ENCODE measurements around the gene FCGR2B.
"Not testable (repeated sequence)": the region's sequence is repeated elsewhere in the genome, so short reads cannot be mapped to it uniquely, and the experiment has no call there.

FCGR2B gene

DNA sequence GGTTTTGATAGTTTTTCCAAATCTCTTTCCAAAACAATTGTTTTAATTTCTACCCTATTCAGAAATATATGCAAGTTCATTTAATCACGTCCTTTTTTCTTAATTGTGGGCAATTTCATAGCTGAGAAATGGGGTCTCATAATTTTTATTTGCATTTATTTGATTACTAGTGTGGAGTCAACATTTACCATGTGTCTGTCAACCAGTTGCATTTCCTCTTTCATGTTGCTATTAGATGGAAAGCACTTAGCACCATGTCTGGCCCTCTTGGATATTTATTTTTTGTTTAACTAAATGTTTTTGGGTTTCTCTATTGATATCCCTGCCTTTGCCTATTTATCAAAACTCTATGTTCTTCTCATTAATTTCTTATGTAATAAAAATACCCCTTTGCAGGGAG is 18.1 kb upstream of the FCGR2B start:
- in situ Hi-C loops (cut with HindIII; ENCODE audit: low sequenced_read_pairs) = loop anchor here (25.0 kb wide), 1 partner anchor 92 kb away; the partner anchor contains the start of gene DUSP12

DNA sequence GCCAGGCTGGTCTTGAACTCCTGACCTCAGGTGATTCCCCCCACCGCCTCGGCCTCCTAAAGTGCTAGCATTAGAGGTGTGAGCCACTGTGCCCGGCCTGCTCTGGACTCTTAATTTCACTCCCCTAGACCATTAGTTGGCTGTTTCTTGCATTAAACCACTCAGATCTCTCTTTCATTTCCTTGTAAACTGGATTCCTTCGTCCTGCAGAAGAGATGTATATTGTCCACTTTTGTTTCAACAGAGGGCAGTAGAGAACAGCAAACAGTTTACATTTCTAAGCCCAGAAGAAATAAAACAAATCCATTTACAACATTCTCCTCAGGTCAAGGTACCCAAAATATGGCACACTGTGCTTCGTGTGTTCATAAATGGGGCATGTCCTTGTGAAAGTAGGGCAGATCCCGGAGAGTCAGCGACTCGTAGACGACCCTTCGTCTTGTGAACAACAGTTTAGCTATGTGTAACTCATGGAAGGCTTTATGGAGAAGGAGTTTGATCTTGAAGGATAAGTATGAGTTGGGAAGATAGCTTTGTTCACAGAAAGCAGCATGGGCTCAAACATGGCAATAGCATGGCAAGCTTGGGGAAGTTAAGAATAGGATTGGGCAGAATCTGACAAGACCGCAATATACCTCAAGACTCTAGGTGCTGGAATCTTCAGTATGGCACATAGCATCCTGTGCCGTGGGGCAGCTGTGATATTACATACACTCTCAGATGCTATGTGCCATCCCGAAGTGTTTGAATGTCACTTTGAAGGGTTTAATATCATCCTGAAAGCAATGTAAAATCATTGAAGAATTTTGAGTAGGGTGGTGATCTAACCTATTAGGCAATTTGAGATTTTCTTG is 15.2 kb upstream of the FCGR2B start:
- in situ Hi-C loops (cut with HindIII; ENCODE audit: low sequenced_read_pairs) = loop anchor here (25.0 kb wide), 1 partner anchor 90 kb away; the partner anchor contains the start of gene DUSP12

DNA sequence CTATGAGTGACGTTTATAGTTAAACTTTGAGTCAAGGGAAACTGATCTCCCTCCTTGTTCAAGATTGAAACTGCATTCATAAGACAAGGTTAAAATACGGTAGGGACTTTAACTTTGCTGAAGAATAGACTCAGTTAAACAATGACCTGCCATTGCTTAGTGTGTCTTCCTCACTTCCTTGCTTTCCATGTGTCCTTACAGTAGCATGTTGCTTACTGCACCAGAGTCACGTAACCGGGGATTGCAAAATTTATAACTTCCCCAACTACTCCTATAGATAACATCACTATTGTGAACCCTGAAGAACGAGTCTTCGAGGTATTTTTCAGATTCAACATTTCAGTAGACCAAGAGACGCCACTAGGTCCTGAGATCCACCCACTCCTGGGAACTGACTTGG is 9.4 kb upstream of the FCGR2B start:
- in situ Hi-C loops (cut with HindIII; ENCODE audit: low sequenced_read_pairs) = not testable (repeated sequence)

DNA sequence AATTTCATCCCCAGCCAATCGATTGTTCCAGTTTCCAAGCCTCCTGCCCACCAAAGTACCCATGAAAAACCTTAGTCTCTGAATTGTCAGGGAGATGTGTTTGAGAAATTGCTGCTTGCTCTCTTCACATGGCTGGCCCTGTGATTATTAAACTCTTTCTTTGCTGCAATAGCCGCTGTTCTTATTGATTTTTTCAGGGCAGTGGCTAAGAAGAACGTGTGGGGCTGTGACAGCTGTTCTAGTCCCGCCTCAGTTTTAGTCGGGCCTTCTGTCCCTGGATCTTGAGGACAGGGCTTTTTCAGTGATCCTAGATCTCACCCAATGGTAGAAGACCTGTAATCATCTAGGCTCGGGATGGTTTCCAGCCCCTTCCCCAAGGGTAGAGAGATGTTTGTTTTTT is 9.0 kb upstream of the FCGR2B start:
- in situ Hi-C loops (cut with HindIII; ENCODE audit: low sequenced_read_pairs) = not testable (repeated sequence)

DNA sequence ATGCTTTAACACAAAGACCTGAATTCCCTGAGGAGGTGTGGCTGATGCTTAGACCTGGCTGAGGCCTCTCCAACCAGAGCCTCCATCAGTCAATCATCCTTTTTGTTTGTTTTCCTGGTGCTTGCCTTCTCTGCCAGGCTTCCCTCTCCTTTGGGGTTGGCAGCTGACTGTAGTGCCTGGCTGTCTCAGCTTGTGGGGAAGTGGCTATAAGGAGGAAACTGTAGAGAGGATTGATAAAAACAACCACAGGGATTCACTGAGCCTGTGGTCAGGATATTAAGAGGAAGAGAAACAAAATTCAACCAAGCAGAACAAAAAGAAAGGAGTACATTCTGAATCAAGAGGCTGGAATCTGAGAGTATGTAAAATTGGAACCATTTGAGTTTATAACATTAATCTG is 4.4 kb upstream of the FCGR2B start:
- in situ Hi-C loops (cut with HindIII; ENCODE audit: low sequenced_read_pairs) = not testable (repeated sequence)

DNA sequence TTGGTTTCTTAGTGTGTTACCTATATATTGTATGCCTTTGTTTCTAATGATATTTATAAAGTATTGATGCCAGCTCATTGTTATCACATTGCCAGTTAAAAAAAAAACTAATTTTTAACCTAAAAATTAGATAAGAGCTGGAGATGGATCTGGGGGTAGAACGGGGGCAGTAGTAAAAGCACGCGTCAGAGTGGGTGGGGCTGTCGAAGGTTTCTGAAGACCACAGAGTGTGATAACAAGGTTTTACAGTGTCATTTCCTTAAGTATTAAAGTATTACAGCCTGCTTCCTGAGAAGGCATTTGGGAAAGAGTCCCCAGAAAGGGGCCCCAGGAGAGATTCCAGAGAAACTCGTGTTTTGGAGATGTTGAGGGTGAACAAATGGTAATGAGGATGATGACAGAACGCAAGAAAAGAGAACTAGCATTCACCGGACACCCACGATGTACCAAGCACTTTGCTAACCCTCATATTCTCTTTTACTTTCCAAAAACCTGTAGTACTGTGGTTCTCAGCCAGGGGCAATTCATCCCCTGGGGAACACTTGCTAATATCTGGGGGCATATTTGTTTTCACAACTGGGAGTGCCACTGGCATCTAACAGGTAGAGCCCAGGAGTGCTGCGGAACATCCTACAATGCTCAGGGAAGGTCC is 1.2 kb upstream of the FCGR2B start:
- in situ Hi-C loops (cut with HindIII; ENCODE audit: low sequenced_read_pairs) = not testable (repeated sequence)

DNA sequence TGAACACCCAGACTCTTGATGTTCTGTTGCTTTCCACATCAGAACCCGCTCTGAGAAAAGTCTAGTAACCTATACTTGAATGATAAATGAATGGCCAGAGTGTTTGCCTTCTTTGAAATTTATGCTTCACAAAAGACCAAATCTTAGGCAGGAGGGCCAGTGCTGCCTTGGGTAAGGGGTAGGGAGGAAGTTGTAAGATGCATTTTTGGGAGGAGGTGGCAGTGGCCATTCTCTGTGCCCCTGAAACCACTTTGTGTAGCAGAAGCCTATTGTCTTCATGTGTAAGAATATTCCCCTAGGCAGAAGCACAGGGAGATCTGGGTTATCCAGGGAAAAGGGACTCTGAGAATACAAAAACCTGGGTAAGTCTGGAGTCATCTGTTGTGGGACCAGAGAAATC is 626 bp downstream of the FCGR2B start:
- in situ Hi-C loops (cut with HindIII; ENCODE audit: low sequenced_read_pairs) = not testable (repeated sequence)

DNA sequence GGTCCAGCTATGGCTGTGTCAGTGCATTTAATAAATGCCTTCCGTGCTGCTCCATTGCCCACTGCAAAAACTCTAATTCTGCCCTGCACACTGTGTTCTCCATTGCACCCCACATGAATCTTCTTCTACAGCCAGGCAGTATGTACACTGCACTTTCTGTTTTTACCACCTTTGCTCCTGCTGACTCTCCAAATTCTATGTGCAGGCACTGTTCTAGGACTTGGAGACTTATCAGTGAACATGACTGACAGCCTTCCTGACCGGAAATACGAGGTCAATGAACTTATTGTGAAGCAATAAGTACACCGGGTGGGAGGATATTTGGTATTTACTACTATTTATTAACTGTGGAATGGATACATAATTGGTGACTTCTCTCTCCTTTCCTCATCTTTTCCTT is 1.7 kb downstream of the FCGR2B start:
- in situ Hi-C loops (cut with HindIII; ENCODE audit: low sequenced_read_pairs) = not testable (repeated sequence)

DNA sequence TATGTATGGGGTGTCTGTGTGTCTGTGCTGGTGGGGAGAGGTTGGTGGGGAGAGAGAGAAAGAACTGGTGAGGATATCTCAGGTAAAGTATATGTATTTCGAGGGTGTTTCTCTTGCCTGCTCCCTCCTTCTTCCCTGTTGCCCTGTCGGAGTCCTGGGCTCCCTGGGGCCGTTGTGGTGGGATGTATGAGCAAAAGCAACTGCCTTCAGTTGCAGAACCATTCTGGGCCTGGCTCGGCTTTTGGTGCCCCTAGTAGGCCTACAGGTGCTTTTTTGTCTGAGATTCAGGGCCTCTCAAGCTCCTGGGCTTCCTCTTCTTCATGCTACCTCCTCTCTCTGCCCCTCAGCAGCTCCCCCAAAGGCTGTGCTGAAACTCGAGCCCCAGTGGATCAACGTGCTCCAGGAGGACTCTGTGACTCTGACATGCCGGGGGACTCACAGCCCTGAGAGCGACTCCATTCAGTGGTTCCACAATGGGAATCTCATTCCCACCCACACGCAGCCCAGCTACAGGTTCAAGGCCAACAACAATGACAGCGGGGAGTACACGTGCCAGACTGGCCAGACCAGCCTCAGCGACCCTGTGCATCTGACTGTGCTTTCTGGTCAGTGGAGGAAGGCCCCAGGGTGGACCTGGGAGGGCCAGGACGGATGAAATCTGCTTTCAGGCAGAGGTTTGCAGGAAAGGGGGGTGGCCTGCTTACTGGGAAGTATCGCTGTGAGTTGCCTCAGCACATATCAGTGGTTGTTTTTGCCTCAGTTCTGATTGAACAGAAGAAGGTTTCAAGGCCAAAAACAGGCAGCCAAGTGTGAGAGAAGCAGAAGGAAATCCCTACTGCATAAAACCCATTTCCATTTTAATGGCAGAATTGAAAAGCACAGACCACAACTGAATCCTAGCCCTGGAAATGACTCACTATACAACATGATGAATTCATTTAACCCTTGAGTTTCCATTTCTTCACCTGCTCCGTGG is 8.4 kb downstream of the FCGR2B start:
- in situ Hi-C loops (cut with HindIII; ENCODE audit: low sequenced_read_pairs) = not testable (repeated sequence)

DNA sequence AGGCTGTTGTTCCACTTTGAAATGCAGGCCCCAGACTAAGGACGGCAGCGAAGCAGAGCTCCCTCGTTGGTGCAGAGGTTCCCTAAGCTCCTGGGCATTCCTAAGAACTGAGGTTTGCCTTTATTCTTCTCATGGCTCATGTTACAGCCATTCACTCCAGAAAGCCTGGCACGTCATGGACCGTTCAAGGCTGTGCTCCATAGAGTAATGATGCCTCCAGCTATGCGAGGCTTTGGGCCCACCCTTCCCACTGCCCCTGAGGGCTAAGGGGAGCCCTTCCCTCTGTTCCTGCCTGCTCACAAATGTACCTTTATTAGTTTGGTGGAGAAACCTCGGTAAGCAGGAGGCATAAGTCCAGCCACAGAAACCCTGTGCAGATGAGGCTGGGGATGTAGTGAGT is 10.5 kb downstream of the FCGR2B start:
- in situ Hi-C loops (cut with HindIII; ENCODE audit: low sequenced_read_pairs) = not testable (repeated sequence)

DNA sequence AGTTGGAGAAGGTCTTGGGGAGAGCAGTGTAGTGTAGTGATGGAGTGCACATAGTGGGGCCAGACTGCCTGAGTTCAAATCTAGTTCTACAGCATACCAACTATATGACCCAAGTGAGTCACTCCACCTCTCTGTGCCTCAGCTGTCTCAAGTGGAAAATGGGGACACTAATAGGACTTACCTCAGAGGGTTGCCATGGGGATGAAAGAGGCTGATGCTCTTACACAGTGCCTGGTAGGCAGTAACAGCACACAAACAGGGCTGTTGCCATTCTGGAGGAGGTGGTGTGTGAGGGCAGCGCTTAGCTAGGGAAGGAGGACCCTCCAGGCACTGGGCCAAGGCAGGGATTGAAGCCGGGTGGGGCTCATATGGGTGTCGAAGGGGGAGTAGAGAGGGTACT is 11.5 kb downstream of the FCGR2B start:
- in situ Hi-C loops (cut with HindIII; ENCODE audit: low sequenced_read_pairs) = not testable (repeated sequence)

DNA sequence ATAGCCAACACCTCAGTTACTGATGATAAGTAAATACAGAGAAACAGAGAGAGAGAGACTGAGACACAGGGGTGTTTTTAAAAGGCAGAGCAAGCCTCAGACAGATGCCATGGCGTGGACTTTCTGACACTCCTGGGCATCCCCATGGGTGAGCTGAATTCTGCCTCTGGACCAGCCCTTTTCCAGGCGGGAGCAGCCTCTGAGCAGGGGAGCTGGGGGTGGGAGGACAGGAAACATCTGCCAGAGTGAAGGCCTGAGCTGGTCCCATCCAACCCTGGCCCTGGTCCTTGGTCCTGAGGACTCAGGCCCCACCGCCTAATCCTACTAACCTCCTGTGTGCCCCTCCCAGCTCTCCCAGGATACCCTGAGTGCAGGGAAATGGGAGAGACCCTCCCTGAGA is 12.0 kb downstream of the FCGR2B start:
- in situ Hi-C loops (cut with HindIII; ENCODE audit: low sequenced_read_pairs) = not testable (repeated sequence)

DNA sequence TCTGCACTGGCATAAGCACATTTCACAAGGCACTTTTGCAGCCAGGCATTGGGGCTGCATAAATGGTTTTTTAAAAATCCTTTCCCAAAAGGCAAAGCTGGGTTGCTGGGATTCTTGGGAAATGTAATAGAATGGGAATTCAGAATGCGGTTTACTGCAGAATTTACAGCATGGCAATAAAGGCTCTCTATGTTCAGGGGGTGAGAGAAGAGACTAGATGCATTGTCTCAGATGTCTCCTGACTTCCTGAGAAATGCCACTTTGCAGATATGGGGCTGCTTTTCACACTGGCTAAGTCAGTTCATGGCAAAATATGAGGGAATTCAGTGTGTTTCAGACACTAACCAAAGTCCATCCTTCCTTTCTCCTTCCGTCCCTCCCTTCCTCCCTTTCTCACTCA is 13.5 kb downstream of the FCGR2B start:
- in situ Hi-C loops (cut with HindIII; ENCODE audit: low sequenced_read_pairs) = no loop called here

DNA sequence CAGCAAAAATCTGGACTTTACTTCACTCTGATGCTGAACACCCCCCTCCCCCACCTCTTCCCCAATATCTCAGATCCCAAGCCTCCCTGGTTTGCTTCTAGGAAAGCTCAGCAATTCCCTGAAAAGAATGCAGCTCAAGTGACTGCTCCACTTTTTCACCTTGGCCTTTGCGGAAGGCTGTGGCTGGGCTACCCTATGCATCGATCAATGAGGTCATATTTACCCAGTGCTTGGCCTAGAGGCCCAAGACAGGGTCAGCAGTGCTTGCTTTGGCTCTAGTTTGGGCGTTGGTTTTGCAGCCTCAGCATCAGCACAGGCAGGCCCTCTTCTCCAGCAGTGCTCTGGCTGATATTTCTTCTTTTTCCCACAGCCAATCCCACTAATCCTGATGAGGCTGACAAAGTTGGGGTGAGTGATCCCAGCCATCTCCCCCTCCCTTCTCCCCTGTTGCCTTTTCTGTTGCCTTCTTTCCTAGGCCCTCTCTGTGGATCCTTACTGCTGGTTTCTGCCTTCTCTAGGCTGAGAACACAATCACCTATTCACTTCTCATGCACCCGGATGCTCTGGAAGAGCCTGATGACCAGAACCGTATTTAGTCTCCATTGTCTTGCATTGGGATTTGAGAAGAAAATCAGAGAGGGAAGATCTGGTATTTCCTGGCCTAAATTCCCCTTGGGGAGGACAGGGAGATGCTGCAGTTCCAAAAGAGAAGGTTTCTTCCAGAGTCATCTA is 14.2 kb downstream of the FCGR2B start:
- in situ Hi-C loops (cut with HindIII; ENCODE audit: low sequenced_read_pairs) = no loop called here

DNA sequence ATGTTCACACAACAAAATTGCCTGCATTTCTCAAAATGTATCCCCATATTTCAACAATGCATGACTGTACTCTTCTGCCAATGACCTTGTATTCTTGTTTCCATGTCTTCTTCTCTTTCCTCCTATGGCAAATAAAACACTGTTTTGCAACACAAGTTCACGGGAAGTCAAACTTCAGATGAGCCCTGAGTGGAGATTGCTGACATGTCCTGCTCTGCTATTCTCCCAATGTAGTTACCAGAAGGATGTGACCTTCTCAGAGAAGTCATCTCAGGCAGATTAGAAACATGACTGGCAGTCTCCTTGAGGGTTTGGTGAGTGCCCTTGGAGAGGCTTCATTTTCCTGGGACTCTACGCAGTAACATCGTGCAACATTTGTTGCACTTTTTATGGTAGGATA is 15.6 kb downstream of the FCGR2B start:
- in situ Hi-C loops (cut with HindIII; ENCODE audit: low sequenced_read_pairs) = no loop called here

DNA sequence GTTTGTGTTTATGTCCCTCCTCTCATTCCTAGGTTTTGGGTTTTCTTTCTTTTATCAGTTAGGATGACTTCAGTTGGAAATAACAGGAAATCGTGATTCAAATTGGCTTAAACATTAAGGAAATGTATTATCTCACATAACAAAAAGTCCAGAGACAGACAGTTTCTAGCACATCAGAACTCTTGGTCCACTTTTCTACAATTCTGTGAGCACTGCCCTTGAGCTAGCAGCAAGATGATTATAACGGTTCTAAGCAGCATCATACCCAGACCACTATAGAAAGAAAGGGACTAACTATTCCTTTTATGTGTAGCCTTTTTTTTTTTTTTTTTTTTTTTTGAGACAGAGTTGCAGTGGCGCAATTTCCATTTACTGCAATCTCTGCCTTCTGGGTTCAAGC is 18.9 kb downstream of the FCGR2B start:
- in situ Hi-C loops (cut with HindIII; ENCODE audit: low sequenced_read_pairs) = no loop called here

DNA sequence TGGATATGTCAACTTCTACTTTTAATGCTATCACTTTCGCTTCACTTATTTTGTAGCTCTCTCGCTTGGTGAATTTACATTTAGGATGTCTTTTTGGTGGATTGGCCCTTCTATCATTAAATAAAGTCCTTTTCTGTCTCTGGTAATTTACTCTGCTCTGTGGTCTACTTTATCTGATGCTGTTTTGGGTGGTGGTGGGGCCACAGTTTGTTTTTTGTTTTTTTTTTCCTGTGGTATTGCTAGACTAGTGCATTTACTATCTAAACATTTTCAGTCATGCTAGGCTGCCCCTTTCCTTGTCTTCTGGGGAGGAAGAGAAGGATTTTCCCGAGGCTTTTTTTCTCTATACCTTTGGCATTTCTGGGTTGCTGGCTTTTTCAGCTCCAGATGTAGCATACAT is 26.0 kb downstream of the FCGR2B start:
- in situ Hi-C loops (cut with HindIII; ENCODE audit: low sequenced_read_pairs) = no loop called here

DNA sequence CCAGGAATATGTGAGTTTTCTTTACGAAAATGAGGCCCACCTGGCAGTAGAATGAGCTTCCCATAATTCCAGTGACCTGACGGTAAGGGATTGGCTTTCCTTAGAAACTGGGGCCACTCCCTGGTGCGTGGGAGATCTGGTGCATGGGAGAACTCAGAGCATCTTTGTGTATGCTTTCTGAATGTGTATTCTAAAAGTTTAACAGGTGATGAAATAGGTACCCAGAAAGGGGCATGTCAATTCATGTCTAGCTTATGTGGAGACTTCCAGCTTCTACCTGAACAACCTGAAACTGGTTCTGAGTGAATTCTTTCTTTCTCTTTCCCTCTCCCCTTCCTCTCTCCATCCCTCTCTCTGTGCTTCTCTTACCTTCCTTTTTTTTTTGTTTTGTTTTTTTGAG is 28.9 kb downstream of the FCGR2B start:
- in situ Hi-C loops (cut with HindIII; ENCODE audit: low sequenced_read_pairs) = no loop called here

DNA sequence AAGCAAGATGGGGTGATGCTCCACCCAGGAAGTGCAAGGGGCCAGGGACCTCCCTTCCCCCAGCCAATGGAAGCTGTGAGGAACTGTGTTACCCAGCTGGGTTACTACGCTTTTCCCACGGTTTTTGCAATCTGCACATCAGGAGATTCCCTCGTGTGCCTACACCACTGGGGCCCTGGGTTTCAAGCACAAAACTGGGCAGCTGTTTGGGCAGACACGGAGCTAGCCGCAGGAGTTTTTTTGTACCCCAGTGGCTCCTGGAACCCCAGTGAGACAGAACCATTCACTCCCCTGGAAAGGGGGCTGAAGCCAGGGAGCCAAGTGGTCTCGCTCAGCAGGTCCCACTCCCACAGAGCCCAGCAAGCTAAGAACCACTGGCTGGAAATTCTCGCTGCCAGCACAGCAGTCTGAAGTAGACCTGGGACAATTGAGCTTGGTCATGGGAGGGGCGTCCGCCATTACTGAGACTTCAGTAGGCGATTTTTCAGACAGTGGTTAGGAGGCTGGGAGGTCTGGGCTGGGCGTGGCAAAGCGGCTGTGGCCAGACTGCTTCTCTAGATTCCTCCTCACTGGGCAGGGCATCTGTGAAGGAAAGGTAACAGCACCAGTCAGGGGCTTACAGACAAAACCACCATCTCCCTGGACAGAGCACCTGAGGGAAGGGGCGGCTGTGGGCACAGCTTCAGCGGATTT is 30.2 kb downstream of the FCGR2B start:
- in situ Hi-C loops (cut with HindIII; ENCODE audit: low sequenced_read_pairs) = not testable (repeated sequence)

DNA sequence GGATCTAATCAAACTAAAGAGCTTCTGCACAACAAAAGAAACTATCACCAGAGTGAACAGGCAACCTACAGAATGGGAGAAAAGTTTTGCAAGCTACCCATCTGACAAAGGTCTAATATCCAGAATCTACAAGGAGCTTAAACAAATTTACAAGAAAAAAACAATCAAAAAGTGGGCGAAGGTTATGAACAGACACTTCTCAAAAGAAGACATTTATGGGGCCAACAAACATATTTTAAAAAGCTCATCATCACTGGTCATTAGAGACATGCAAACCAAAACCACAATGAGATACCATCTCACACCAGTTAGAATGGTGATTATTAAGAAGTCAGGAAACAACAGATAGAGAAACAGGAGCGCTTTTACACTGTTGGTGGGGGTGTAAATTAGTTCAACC is 35.4 kb downstream of the FCGR2B start:
- in situ Hi-C loops (cut with HindIII; ENCODE audit: low sequenced_read_pairs) = not testable (repeated sequence)

Data from endothelial cell of hepatic sinusoid (primary cell).